CD4-positive, alpha-beta T cell treated with Interleukin-4 for 1 hour (primary cell): ENCODE results near the gene SLC44A2.
A peak's percentile ranks its signal among the peaks of the same experiment; 100 is the strongest.

Source experiments
- DNase-seq, 2 donors: peaks; one replicate each; pipeline ENCODE4 v3.0.0-alpha.2; 2020 to 2022

SLC44A2 gene

DNA sequence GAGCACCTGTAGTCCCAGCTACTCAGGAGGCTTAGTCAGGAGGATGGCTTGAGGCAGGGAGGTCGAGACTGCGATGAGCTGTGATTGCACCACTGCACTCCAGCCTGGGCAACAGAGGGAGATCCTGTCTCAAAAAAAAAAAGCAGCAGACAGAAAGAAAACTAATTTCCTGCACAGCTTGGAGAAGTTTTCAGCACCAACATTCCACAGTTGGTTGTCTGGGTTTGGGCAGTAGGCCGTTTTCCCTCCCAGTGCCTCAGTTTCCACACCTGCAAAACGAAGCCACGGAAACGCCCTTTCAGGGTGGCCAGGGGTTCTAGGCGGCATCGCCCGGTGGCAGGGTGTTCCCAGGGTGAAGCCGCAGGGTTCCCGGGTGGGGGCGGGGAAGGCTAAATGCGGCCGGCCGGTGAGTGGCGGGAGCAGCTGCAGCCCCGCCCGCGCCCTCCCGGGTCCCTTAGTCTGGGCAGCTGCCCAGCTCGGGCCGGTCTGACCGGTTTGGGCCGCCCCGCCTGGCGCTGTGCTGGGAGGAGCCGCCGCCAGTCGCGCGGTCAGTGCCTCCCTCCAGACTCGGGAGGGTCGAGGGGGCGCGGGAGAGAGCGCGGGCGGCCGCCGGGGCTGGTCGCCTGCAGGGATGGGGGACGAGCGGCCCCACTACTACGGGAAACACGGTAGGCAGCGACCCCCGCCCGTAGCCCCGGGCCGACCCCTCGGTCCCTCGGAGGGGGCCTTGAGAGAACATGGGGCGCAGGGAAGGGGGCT is at the start of gene SLC44A2:
Gene SLC44A2, plus strand, starts transcription at position 551 of the 759 bp plus-strand sequence. Its CDS starts 81 bp downstream, at position 632.
- DNase-seq, result no peak

DNA sequence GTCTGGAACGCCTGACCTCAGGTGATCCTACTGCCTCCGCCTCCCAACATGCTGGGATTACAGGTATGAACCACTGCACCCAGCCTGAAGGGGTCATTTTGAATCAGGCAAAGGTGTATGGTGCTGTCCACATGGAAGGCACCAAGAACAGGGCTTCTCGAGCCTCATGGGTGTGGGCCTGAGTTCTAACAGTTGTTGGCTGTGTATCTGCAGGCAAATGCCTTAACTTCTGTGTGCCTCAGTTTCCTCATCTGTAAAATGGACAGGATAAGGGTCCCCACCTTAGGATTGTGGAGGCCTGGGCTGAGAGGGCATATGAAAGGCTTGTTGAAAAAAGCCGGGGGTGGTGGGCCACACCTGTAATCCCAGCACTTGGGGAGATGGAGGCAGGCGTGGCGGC is 47.4 kb upstream of the SLC44A2 start:
- DNase-seq, result no peak

DNA sequence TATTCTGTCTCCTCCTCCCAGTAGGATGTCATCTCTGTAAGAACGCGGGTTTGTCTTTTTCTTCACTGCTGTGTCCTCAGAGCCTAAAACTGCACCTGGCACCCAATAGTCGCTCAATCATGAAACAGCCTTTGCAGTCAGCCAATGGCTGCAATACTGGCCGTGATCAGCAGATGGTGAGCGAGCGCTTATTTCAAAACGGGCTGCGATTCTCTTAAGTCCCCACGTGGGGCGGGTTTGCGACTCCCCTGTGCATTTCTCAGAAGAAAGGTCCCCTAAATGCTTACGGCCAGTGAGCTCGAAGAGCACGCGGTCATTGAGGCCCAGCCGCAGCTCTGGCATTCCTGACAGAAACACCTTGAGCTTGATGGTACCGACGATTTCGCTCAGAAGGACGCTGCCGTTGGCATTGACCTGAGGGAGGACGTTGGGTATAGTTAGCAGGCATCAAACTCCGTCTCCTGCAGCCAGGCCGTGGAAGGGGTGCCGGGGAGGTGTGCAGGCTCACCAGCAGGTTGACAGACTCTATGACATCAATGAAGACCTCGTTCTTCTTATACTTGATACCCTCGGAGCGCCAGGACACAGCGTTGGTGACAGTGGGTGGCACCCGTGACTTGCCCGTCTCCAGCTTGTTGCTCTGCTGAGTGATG is 44.2 kb upstream of the SLC44A2 start:
- DNase-seq, result peak; percentile 90 to 92

DNA sequence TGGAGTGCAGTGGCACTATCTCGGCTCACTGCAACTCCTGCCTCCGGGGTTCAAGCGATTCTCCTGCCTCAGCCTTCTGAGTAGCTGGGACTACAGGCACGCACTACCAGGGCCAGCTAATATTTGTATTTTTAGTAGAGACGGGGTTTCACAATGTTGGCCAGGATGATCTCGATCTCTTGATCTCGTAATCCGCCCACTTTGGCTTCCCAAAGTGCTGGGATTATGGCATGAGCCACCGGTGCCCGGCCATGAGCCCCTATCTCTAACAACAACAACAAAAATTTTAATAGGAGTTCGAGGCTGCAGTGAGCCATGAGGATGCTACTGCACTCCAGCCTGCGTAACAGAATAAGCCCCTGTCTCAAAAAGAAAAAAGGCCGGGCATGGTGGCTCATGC is 43.3 kb upstream of the SLC44A2 start:
- no peak for DNase-seq

DNA sequence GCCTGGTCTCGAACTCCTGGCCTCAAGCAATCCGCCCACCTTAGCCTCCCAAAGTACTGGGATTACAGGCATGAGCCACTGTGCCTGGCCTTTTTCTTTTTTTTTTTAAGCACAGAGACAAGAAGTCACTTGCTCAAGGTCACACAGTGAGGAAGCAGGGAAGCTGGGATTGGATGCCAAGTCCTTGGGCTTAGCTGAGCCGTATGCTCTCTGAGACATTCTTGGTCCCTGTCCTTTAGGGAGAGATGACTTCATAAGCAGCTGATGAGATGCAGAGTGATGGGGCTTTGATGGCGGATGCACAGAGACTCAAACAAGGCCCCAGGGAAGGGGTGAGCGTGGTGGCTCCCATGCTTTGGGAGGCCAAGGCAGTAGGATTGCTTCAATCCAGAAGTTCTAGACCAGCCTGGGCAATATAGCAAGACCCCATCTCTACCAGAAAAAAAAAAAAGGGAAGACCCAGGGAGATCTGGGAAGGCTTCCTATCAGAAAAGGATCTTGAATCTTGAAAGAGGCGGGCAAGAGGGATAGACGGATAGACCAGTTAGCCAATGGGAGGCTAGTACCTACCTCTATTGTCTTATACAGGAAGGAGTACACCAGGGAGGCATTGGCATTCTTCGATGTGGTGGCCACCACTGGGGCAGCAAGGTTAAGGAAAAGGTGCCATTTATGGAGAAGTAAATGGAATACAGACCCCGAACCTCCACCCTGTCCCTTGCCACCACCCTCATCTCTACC is 42.1 kb upstream of the SLC44A2 start:
- no peak for DNase-seq

DNA sequence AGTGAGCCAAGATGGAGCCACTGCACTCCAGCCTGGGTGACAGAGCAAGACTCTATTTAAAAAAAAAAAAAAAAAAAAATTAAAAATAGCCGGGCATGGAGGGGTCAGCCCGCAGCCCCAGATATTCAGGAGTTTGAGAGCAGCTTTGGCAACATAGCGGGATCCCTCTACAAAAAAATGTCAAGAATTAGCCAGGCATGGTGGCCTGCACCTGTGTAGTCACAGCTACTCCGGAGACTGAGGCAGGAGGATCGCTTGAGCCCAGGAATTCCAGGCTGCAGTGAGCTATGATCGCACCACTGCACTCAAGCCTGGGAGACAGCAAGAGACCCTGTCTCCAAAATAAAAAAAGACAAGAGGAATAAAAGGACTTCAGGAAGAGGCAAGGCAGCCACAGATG is 39.0 kb upstream of the SLC44A2 start:
- DNase-seq, result no peak

DNA sequence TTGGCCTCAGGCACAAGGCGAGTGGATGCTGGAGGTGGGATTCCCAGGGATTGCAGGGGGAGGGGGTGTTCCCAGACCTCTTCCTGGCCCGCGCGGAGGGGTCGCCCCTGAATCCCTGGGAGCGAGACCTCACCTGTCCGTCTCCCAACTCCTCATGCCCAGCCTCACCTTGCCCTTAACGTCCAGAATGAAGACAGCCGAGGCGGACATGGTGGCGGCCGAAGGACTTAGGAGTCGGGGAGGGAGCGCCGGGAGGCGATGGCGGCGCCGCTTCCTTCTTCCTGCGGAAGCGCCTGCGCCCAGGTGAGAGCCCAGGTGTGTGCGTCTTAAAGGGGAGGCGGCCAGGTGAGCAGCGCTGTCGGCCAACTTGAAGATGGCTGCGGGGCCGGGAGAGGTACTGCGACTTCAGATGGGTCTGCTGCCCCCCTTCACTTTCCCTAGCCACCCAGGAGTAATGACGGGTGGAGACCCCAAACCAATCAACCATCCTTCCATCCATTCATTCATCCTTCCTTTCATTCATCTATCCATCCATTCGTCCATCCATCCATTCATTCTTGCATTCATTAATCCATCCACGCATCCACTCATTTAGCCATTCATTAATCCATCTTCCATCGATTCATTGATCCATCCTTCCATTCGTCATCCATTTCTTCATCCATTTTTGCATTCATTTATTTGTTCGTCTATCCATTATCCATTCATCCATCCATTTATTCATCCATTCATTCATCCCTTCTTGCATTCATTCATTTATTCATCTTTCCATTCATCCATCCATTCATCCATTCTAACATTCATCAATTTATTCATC is 38.1 kb upstream of the SLC44A2 start, which contains the start of gene AP1M2:
Gene AP1M2, minus strand, starts transcription at position 291 of the 817 bp plus-strand sequence. Its CDS starts 81 bp downstream, at position 210.
- DNase-seq, result no peak

DNA sequence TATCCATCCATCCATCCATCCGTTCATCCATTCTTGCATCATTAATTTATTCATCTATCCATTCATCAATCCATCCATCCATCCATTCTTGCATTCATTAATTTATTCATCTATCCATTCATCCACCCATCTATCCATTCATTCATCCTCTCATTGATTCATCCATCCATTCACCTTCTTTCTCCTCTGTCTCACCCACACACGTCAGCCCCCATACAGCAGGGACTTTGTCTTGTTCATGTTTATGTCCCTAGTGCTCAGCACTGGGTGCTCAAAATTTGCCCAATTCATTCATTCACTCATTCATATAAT is 37.6 kb upstream of the SLC44A2 start:
- DNase-seq, result no peak

DNA sequence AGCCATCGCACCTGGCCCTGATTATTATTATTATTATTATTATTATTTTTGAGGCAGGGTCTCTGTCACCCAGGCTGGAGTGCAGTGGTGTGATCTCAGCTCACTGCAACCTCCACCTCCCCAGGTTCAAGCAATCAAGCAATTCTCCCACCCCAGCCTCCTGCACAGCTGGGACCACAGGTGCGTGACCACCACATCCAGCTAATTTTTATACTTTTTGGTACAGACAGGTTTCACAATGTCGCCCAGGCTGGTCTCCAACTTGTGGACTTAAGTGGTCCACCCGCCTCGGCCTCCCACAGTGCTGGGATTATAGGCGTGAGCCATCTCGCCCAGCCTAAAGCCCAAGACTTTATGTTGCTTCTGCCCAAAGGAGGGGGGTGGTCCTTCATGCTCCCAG is 32.2 kb upstream of the SLC44A2 start:
- DNase-seq, result no peak

DNA sequence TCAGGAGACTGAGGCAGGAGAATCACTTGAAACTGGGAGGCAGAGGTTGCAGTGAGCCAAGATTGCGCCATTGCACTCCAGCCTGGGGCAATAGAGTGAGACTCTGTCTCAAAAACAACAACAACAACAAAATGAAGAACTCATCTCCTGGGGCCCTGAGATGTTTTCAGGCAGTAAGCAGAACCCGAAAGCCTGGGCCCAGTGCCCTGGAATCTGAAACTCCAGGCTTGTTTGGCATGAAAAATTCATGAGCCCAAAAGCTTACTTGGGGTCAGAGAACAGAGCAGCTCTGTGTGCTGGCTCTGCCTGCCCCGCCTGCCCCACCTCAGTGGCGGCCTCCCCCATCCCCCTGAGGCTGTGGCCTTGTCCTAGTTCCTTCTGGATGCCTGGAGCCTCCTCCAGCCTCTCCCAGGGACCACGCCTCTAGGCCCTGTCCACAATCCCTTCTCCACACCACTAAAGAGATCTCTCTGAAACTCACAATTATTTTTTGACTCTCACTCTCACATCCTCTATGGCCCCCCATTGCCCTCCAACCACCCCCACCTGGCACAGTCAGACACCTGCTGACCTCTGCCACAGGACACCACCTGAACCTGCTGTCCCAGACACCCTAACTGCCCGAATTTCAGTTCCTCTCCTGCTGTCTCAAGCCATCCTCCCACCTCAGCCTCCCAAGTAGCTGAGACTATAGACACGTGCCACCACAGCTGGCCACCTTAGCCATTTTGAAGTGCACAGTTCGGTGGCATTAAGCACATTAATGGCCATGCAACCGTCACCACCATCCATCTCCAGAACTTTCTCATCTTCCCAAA is 31.3 kb upstream of the SLC44A2 start:
- peak in 1 of 2 donors; percentile 38 for DNase-seq

DNA sequence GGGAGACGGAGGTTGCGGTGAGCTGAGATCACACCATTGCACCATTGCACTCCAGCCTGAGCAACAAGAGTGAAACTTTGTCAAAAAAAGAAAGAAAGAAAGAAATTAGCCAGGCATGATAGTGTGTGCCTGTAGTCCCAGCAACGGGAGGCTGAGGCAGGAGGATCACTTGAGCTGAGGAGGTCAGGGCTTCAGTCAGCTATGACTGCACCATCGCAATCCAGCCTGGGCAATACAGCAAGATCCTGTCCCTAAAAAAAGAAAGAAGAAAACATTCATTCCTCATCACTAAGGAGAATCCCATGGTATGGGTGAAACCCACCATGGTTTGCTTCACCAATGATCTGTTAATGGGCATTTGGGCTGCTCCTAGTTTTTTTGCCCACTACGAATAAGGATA is 25.2 kb upstream of the SLC44A2 start:
- no peak for DNase-seq

DNA sequence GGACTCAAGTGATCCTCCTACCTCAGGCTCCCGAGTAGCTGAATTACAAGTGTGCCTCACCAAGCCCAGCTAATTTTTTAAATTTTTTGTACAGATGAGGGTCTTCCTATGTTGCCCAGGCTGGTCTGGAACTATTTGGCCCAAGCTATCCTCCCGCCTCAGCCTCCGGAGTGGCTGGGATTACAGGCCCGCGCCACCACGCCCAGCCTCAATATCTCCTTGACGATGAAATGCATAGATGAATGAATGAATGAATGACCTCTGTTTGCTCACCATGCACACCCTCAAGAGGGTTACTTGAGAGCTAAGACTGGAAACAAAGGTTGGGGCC is 23.4 kb upstream of the SLC44A2 start:
- no peak for DNase-seq

DNA sequence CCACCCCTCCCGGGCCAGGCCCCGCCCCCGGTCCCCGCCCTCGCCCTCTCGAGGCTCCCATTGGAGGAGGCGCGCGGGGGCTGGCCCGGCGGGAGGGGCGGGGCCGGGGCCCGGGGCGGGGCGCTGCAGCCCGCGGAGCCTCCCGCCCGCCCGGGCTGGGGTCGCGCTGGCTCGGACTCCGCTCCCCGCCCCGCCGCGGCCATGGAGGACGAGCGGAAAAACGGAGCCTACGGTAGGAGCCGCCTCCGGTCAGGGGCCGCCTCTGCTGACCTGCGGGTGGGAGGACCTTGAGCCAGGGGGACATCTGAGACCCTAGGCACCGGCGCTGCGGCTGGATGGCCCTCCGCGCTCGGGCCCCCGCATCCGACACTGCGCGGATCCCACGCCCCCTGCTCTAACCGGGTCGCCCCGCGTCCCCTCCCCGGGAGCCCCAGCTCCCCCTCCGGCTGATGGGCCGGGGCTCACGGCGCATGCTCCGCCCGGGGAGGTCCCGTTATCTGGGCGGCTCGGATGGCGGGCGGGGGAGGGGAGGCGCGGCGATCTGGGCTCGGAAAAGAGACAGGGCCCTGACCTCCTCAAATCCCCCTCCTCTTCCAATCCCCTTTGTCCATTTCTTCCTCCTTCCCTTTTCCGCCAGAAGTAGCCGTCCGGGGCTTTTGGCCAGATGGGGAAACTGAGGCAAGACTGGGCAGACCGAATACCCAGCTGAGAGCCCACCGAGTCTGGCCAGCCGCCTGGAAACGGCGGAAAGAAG is 22.8 kb upstream of the SLC44A2 start:
- DNase-seq, result peak; percentile 87 to 89

DNA sequence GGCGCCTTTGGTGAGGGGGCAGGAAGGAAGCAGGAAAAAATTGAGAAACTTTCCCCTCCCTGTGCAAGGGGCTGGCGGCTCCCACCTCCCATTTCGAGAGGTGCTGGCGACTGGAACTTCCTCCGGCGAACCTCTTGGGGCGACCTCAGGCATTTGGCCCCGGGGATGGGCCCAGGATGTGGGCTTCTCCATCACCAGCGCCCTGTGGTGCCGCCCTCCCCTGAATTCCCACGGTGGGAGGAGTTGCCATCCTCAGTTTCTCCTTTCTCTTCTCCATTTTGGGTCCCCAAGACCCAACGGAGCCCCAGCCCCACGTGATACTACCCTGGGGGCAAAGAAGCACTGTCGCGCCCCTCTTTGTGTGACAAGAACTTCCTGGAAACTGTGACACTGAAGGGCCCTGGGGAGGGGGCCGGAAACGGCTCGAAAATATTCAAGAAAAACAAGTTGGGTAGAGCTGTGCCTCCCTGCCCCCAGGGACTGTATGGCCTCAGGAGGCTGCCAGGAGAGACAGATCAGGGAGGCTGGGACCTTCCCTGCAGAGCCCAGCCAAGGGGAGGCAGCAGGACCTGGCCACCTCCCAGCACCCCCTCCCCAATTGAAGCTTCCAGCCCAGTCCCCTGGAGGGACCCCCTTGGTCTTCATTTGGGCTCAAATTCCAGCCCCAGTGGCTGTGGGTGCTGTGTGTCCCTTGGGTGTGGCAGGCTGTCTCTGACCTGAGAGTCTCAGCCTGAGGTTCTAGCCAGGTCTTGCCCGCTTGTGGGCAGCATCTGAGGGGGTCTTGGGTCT is 22.1 kb upstream of the SLC44A2 start:
- peak; percentile 92 to 94 for DNase-seq

DNA sequence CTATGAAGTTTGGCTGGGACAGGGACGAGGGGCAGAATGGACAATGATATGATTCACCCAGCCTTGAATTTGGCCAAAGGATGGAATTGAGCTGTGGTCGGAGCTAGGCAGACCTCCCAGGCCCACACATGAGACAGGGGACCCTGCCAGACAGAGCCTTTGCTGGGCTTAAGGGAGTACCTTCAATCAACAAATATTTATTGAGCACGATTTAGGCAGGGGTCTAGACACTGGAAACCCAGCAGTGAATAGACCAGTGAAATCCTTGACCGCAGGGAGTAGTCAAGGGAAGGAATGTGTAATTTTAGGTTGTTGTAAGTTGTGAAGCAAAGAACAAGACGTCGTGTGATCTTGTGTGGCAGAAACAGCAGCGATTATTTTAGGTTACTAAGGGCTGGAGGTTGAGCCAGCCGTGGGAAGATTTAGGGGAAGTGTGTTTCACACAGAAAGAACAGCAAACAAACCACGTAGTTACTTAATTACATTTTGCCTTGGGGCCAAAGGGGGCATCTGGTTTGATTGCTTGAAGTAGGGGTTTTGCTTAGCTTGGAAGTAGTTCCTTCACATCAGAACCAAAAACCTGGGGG is 21.4 kb upstream of the SLC44A2 start:
- peak; percentile 75 for DNase-seq

DNA sequence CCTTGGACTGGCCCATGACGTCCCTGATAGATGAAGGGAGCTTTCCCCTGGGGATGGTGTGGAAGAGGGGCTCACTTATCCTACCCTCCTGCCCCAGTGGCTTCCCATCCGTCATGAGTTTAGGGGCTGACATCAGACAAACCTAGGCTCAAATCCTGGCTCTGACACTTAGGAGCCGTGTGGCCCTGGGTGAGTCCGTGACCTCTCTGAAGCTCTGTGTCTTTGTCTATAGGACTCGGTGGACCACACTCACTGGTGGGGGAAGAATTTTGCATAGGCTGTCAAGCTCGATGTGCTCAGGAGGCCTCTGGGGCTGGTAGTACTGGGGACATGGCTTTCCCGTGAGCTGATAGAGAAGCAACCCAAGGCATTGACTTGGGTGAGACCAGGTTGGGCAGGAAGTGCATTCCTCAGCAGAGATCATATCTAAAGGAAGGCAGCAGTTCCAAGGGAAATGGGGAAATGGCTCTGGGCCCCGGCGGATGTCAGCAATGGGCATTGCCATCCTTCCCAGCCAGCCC is 20.8 kb upstream of the SLC44A2 start:
- peak; percentile 40 to 47 for DNase-seq

DNA sequence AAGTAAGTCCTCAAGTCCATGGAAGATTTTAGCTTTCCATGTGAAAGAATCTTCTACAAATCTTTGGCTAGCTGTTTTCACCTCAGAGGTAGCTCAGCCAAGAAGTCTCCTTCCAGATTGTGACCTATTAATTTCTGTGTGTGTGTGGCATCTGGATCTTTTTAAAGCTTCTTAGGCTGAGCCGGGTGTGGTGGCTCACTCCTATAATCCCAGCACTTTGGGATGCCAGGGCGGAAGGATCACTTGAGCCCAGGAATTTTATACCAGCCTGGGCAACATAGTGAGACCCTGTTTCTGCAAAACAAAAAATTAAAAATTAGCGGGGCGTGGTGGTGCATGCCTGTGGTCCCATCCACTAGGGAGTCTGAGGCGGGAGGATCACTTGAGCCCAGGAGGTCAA is 13.4 kb upstream of the SLC44A2 start:
- no peak for DNase-seq

DNA sequence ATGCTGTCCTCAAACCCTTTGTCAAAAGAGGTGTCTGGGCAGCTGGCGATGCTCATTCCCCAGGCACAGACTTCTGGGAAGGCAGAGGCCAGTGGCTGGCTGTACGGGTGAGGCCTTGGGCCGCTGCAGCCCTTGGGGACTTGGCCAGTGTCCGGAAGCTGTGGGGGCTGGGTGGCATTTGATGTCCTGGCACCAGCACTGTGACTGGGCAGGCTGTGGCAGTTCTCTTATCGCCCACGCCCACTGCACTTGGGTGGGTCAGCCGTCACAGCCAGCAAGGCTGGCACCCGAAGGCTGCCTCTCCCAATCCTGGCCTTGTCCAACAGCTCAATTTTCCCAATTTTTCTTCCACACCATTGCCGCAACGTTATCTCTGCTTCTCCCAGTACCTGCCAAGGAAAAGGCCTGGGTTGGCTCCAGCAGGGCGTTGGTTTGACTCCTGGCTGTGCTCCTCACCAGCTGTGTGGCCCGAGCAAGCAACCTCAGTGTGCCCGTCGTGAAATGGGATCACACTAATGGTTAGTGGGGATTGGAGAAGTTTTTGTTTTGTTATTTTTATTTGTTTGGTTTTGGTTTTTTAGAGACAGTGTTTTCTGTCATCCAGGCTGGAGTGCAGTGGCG is 12.7 kb upstream of the SLC44A2 start:
- DNase-seq, result no peak

DNA sequence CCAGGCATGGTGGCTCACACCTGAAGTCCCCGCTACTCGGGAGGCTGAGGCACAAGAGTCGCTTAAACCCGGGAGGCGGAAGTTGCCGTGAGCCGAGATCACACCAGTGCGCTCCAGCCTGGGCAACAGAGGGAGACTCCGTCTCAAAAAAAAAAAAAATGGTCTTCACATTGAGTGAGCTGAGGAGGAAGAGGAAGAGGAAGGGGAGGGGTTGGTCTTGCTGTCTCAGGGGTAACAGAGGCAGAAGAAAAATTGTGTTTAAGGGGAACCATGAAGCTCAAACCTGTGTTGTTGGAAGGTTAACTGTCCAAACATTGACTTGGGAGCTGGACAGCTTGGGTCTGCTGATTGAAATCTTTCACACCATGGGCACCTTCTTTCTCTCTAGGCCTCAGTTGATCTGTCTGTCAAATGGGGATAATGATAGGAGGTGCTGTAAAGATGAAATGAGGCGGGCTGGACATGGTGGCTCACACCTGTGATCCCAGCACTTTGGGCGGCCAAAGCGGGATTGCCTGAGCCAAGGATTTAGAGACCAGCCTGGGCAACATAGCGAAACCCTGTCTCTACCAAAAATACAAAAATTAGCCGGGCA is 9.8 kb upstream of the SLC44A2 start:
- DNase-seq, result peak in 1 of 2 donors; percentile 20
